Measurements from ENCODE around the gene ARHGAP28. TPM values are rescaled to one million over a fixed set of nuclear protein-coding genes. Genes with fewer than 3 reads are reported as not detected.

ARHGAP28 gene
- total and polyA plus RNA-seq, 10 of the 15 experiments (the other 5 are each of a cell fraction or from before 2014, with no cell fraction given) = not detected

GRCh38 chr18:6681331-6681875 is 48.1 kb upstream of the ARHGAP28 start:
- no peak overlapping the region for H3K9ac ChIP-seq (ENCODE audit: control insufficient read depth, insufficient read depth, low read length)
- TF ChIP-seq EZH2 (IDR thresholded peaks at IDR 0.05; ENCODE audit: borderline replicate concordance, control insufficient read depth, low read depth, low read length) = no peak
- TF ChIP-seq IRF5 (IDR thresholded peaks at IDR 0.05; ENCODE audit: borderline replicate concordance) = no peak
- TF ChIP-seq, protein P1, sequence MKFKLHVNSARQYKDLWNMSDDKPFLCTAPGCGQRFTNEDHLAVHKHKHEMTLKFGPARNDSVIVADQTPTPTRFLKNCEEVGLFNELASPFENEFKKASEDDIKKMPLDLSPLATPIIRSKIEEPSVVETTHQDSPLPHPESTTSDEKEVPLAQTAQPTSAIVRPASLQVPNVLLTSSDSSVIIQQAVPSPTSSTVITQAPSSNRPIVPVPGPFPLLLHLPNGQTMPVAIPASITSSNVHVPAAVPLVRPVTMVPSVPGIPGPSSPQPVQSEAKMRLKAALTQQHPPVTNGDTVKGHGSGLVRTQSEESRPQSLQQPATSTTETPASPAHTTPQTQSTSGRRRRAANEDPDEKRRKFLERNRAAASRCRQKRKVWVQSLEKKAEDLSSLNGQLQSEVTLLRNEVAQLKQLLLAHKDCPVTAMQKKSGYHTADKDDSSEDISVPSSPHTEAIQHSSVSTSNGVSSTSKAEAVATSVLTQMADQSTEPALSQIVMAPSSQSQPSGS (IDR thresholded peaks at IDR 0.05; ENCODE audit: low read length) = no peak
- no peak for TF ChIP-seq JUNB (IDR thresholded peaks at IDR 0.05)
- TF ChIP-seq HSF1 (IDR thresholded peaks at IDR 0.05; ENCODE audit: low read depth, low read length) = no peak
- TF ChIP-seq PAX8 (IDR thresholded peaks at IDR 0.05) = no peak
- TF ChIP-seq MTA2 (IDR thresholded peaks at IDR 0.05; ENCODE audit: low read depth) = no peak
- no peak for TF ChIP-seq HDGF (IDR thresholded peaks at IDR 0.05)
- no peak for TF ChIP-seq CHD1 (IDR thresholded peaks at IDR 0.05; ENCODE audit: low read depth, low read length)
- no peak for TF ChIP-seq LARP7 (IDR thresholded peaks at IDR 0.05)
- TF ChIP-seq, protein P2, sequence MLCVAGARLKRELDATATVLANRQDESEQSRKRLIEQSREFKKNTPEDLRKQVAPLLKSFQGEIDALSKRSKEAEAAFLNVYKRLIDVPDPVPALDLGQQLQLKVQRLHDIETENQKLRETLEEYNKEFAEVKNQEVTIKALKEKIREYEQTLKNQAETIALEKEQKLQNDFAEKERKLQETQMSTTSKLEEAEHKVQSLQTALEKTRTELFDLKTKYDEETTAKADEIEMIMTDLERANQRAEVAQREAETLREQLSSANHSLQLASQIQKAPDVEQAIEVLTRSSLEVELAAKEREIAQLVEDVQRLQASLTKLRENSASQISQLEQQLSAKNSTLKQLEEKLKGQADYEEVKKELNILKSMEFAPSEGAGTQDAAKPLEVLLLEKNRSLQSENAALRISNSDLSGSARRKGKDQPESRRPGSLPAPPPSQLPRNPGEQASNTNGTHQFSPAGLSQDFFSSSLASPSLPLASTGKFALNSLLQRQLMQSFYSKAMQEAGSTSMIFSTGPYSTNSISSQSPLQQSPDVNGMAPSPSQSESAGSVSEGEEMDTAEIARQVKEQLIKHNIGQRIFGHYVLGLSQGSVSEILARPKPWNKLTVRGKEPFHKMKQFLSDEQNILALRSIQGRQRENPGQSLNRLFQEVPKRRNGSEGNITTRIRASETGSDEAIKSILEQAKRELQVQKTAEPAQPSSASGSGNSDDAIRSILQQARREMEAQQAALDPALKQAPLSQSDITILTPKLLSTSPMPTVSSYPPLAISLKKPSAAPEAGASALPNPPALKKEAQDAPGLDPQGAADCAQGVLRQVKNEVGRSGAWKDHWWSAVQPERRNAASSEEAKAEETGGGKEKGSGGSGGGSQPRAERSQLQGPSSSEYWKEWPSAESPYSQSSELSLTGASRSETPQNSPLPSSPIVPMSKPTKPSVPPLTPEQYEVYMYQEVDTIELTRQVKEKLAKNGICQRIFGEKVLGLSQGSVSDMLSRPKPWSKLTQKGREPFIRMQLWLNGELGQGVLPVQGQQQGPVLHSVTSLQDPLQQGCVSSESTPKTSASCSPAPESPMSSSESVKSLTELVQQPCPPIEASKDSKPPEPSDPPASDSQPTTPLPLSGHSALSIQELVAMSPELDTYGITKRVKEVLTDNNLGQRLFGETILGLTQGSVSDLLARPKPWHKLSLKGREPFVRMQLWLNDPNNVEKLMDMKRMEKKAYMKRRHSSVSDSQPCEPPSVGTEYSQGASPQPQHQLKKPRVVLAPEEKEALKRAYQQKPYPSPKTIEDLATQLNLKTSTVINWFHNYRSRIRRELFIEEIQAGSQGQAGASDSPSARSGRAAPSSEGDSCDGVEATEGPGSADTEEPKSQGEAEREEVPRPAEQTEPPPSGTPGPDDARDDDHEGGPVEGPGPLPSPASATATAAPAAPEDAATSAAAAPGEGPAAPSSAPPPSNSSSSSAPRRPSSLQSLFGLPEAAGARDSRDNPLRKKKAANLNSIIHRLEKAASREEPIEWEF (IDR thresholded peaks at IDR 0.05; ENCODE audit: insufficient replicate concordance, low read depth, low read length) = no peak
- TF ChIP-seq SIX5 (IDR thresholded peaks at IDR 0.05; ENCODE audit: low read depth, low read length, severe bottlenecking) = no peak
- no peak for TF ChIP-seq ZBTB33 (IDR thresholded peaks at IDR 0.05)
- no peak for TF ChIP-seq NRF1 (conservative IDR thresholded peaks at IDR 0.05; ENCODE audit: low read depth, low read length)

More at GRCh38 chr18:6681331-6681875, 48.1 kb upstream of the ARHGAP28 start:
- no peaks in the 10 kb centered on the region for H4K20me1 ChIP-seq (ENCODE audit: control insufficient read depth, insufficient read depth)
- DNase-seq (ENCODE audit: low read depth, low spot score) = no peak
- ChIA-PET CTCF (no interaction called here), POLR2A (no interaction called here), SMC1A (ENCODE audit: uncharacterized antibody, unreplicated experiment) (no interaction called here), RAD21 (ENCODE audit: unreplicated experiment) (no interaction called here)
- no peaks in the 10 kb centered on the region for H3K79me2 ChIP-seq (ENCODE audit: control insufficient read depth, insufficient read depth, low read length)
- no peak for FAIRE-seq
- H3K4me2 ChIP-seq (ENCODE audit: control insufficient read depth, insufficient read depth) = no peak overlapping the region
- H3K9me3 ChIP-seq (replicated peaks; ENCODE audit: control insufficient read depth, insufficient read depth, low read length) = no peaks in the 10 kb centered on the region
- H3K4me1 ChIP-seq (ENCODE audit: control insufficient read depth, insufficient read depth, low read length) = no peaks in the 10 kb centered on the region
- no peak overlapping the region for H3K27ac ChIP-seq (ENCODE audit: control insufficient read depth, insufficient read depth)
- no peaks in the 10 kb centered on the region for H3K36me3 ChIP-seq (ENCODE audit: control insufficient read depth in 2 of 2, insufficient read depth in 2 of 2, low read length in 1 of 2)
- no peaks in the 10 kb centered on the region for H3K27me3 ChIP-seq (replicated peaks in 1 of 2; ENCODE audit: control insufficient read depth in 2 of 2, insufficient read depth in 2 of 2, low read length in 1 of 2)
- intact Hi-C loops (cut with micrococcal nuclease; ENCODE audit: unreplicated experiment) = no loop called here
- H2AFZ ChIP-seq (ENCODE audit: control insufficient read depth, low read depth, low read length) = no peak overlapping the region
- in situ Hi-C loops (cut with MboI) = no loop called here
- WGBS (ENCODE audit: insufficient coverage, insufficient replicate concordance, low lambda C conversion rate, missing lambda C conversion rate) = 0% methylated on average over 1 of the region's 1 CpG
- BruUV-seq (replicated peaks) = no TSS peak
- no peak overlapping the region for H3K4me3 ChIP-seq
- no peak for ATAC-seq
